CD14-positive monocyte (primary cell): Measurements from ENCODE around the gene CACNA1D. TPM values are rescaled to one million over a fixed set of nuclear protein-coding genes. Genes with fewer than 3 reads are reported as not detected.

Experiments
- DNase-seq, 3 donors: peaks; one replicate each; pipeline ENCODE4 v3.0.0-alpha.2; 2011 to 2022
- H2AFZ ChIP-seq: 2 replicates; pipeline ENCODE4 v1.6.0; 2012; ENCODE audit warnings: mild to moderate bottlenecking, low read depth, low read length, inconsistent platforms; ENCODE audit not compliant: insufficient read depth, poor library complexity, severe bottlenecking
- H3K27ac ChIP-seq, 2 donors: 1 replicate in 1 of 2; 2 replicates in 1 of 2; pipeline ENCODE4 v1.5.1; 2012 to 2013; ENCODE audit warnings: low read length in 2 of 2, control low read depth in 1 of 2, inconsistent platforms in 1 of 2, low read depth in 1 of 2, mild to moderate bottlenecking in 1 of 2
- H3K27me3 ChIP-seq, 2 donors: one replicate each; pipeline versions ENCODE4 v1.6.0 to v1.6.1; 2011 to 2013; ENCODE audit warnings: low read length in 2 of 2; ENCODE audit not compliant: control insufficient read depth in 2 of 2, insufficient read depth in 2 of 2
- H3K36me3 ChIP-seq, 2 donors: replicated peaks in 1 of 2; 1 replicate in 1 of 2; 2 replicates in 1 of 2; pipeline versions ENCODE4 v1.5.1 to v1.6.1; 2012 to 2013; ENCODE audit warnings: low read length in 2 of 2, control low read depth in 1 of 2, inconsistent platforms in 1 of 2, mild to moderate bottlenecking in 1 of 2; ENCODE audit not compliant: insufficient read depth in 2 of 2, control insufficient read depth in 1 of 2
- H3K4me1 ChIP-seq, 2 donors: 1 replicate in 1 of 2; 2 replicates in 1 of 2; pipeline versions ENCODE4 v1.5.1 to v1.6.1; 2012 to 2013; ENCODE audit warnings: low read length in 2 of 2, control low read depth in 1 of 2, inconsistent platforms in 1 of 2, mild to moderate bottlenecking in 1 of 2, moderate library complexity in 1 of 2; ENCODE audit not compliant: insufficient read depth in 2 of 2, control insufficient read depth in 1 of 2
- H3K4me2 ChIP-seq: replicated peaks from 2 replicates; pipeline ENCODE3; 2012; ENCODE audit warnings: low read length, moderate library complexity, mild to moderate bottlenecking; ENCODE audit not compliant: poor library complexity, severe bottlenecking; ENCODE audit errors: extremely low read depth
- H3K4me3 ChIP-seq, 3 experiments: fragments of 200-600 bp in 1 of 3; sonication (generic) in 1 of 3; replicated peaks in 1 of 3; 1 replicate in 2 of 3; 2 replicates in 1 of 3; pipeline ENCODE4 v1.5.1; 2011 to 2013; ENCODE audit warnings: low read length in 3 of 3, mild to moderate bottlenecking in 3 of 3, control low read depth in 2 of 3, low read depth in 2 of 3, inconsistent platforms in 1 of 3, moderate library complexity in 1 of 3
- H3K79me2 ChIP-seq: 2 replicates; pipeline ENCODE4 v1.6.0; 2012; ENCODE audit warnings: mild to moderate bottlenecking, control low read depth, inconsistent platforms, low read length, moderate library complexity; ENCODE audit not compliant: insufficient read depth
- H3K9ac ChIP-seq: 2 replicates; pipeline ENCODE4 v1.6.0; 2017; ENCODE audit warnings: low read length, mild to moderate bottlenecking; ENCODE audit not compliant: insufficient read depth, poor library complexity, severe bottlenecking
- H3K9me3 ChIP-seq, 2 donors: replicated peaks in 1 of 2; 1 replicate in 1 of 2; 2 replicates in 1 of 2; pipeline versions ENCODE4 v1.5.1 to v1.6.1; 2012 to 2013; ENCODE audit warnings: low read length in 2 of 2, control low read depth in 1 of 2; ENCODE audit not compliant: control insufficient read depth in 1 of 2, insufficient read depth in 1 of 2
- H4K20me1 ChIP-seq: 2 replicates; pipeline ENCODE4 v1.6.0; 2012; ENCODE audit warnings: mild to moderate bottlenecking, low read length, control low read depth, moderate library complexity; ENCODE audit not compliant: insufficient read depth
- H3K27ac Mint-ChIP-seq, 7 donors: one replicate each; pipeline ENCODE4 v1.8.0; 2020; ENCODE audit warnings: mild to moderate bottlenecking in 7 of 7, mixed read lengths in 7 of 7, moderate library complexity in 6 of 7, inconsistent platforms in 2 of 7
- H3K27me3 Mint-ChIP-seq, 3 donors: one replicate each; pipeline ENCODE4 v1.8.0; 2021 to 2022; ENCODE audit warnings: low read depth in 3 of 3, mild to moderate bottlenecking in 3 of 3, mixed read lengths in 3 of 3, moderate library complexity in 3 of 3, inconsistent platforms in 1 of 3
- H3K36me3 Mint-ChIP-seq, 2 donors: one replicate each; pipeline ENCODE4 v1.8.0; 2020; ENCODE audit warnings: mixed read lengths in 2 of 2, inconsistent platforms in 1 of 2, mild to moderate bottlenecking in 1 of 2
- H3K4me1 Mint-ChIP-seq: one replicate; pipeline ENCODE4 v1.8.0; 2020; ENCODE audit warnings: mild to moderate bottlenecking, mixed read lengths
- H3K4me3 Mint-ChIP-seq, 2 donors: one replicate each; pipeline ENCODE4 v1.8.0; 2020; ENCODE audit warnings: mild to moderate bottlenecking in 2 of 2, mixed read lengths in 2 of 2, moderate library complexity in 1 of 2
- H3K9me3 Mint-ChIP-seq, 7 donors: one replicate each; pipeline ENCODE4 v1.8.0; 2020 to 2022; ENCODE audit warnings: mixed read lengths in 7 of 7, mild to moderate bottlenecking in 6 of 7, moderate library complexity in 6 of 7, inconsistent platforms in 2 of 7
- WGBS: methylation state at CpG from one replicate; pipeline ENCODE4 v1.1.5; 2013; ENCODE audit warnings: missing lambda C conversion rate; ENCODE audit not compliant: insufficient coverage; 5-methylcytosine and 5-hydroxymethylcytosine counted together
- intact Hi-C, 2 donors: fragments of 100-400 bp; cut with micrococcal nuclease; formaldehyde crosslinking; loops; one replicate each; pipeline versions ENCODE4 v1.15.0 to v1.15.1; 2023
- polyA plus RNA-seq, 3 donors: library from polyadenylated mRNA; depleted of rRNA in 1 of 3; unstranded in 2 of 3; stranded (reverse) in 1 of 3; fragments of 300-500 nt in 2 of 3; fragments of >200 nt in 1 of 3; fragmentation: Illumina TruSeq in 2 of 3; gene quantifications; 1 replicate in 2 of 3; 2 replicates in 1 of 3; pipeline ENCODE4 v1.2.3, GENCODE V29; 2012 to 2021
- TF ChIP-seq, protein P1 (sequence below): fragments of 200-600 bp; IDR thresholded peaks from one replicate; pipeline ENCODE4 v1.8.0; 2022; ENCODE audit warnings: antibody characterized with exemption, mild to moderate bottlenecking

CACNA1D gene
- polyA plus RNA-seq, 3 donors = 0.29 to 1.2 (median 0.98) TPM

DNA sequence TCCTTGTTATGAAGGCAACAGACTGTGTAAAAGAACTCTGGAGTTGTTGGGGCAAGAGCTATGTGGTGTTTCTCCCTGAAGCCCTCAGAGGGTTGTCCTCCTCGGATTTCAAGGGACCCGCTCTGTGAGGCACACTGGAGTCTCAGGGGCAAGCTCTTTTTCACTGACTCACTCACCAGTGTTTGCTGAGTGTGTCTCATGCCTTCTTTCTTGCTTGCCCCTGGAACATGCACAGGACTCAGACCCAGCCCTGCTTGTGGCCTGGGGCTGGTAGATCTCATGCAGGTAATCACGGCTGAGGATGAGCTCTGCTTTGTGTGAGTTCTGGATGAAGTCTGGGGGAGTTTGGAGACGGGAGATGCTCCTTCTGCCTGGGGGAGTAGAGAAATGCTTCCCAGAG lies 93.7 kb downstream of the CACNA1D start:
- no peak overlapping the region for H3K4me3 Mint-ChIP-seq
- Histone ChIP-seq H4K20me1 (no peaks in the 10 kb centered on the region), H3K79me2 (no peaks in the 10 kb centered on the region), H3K27ac (no peak overlapping the region), H3K36me3 (no peaks in the 10 kb centered on the region), H3K9me3 (no peaks in the 10 kb centered on the region), H3K4me2 (no peak overlapping the region), H3K27me3 (no peaks in the 10 kb centered on the region), H3K4me3 (no peak overlapping the region), H2AFZ (no peak overlapping the region), H3K9ac (no peak overlapping the region), H3K4me1 (no peaks in the 10 kb centered on the region)
- no peaks in the 10 kb centered on the region for H3K36me3 Mint-ChIP-seq
- H3K4me1 Mint-ChIP-seq = no peaks in the 10 kb centered on the region
- no peak for DNase-seq
- H3K9me3 Mint-ChIP-seq = peaks cover 0 to 3% (median 0%) of the 10 kb centered on the region in 7 donors
- H3K27ac Mint-ChIP-seq = no peak overlapping the region
- intact Hi-C loops = no loop called here
- peaks cover 3 to 7% (median 4%) of the 10 kb centered on the region in 3 donors for H3K27me3 Mint-ChIP-seq
- WGBS = 100% methylated on average over 3 of the region's 4 CpGs
- TF ChIP-seq, protein P1, sequence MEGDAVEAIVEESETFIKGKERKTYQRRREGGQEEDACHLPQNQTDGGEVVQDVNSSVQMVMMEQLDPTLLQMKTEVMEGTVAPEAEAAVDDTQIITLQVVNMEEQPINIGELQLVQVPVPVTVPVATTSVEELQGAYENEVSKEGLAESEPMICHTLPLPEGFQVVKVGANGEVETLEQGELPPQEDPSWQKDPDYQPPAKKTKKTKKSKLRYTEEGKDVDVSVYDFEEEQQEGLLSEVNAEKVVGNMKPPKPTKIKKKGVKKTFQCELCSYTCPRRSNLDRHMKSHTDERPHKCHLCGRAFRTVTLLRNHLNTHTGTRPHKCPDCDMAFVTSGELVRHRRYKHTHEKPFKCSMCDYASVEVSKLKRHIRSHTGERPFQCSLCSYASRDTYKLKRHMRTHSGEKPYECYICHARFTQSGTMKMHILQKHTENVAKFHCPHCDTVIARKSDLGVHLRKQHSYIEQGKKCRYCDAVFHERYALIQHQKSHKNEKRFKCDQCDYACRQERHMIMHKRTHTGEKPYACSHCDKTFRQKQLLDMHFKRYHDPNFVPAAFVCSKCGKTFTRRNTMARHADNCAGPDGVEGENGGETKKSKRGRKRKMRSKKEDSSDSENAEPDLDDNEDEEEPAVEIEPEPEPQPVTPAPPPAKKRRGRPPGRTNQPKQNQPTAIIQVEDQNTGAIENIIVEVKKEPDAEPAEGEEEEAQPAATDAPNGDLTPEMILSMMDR = no peak

DNA sequence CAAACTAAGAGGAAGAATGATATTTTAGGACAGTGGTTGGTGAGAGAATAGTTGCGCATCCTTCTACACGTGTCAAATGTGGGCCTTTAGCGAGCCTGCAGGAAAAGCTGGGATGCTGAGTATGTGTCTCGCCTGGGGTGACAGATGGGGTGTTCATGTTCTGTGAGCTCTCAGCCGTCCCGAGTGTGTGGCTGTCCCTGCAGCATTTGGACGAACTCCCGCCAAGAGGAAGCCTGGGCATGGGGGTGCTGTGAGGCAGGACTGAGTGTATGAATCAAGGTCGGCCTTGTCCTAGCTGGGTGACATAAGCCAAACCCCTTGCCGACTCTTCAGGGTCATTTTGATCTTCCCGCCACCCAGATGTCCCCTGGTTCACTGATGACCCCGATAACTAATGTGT lies 94.8 kb downstream of the CACNA1D start:
- no peak overlapping the region for H3K4me3 ChIP-seq
- no peak for DNase-seq
- Mint-ChIP-seq H3K4me1 (no peaks in the 10 kb centered on the region), H3K4me3 (no peak overlapping the region), H3K9me3 (peaks cover 0 to 3% (median 0%) of the 10 kb centered on the region in 7 donors), H3K27ac (peak overlapping the region in 2 of 7 donors; percentile 4 to 68), H3K36me3 (no peaks in the 10 kb centered on the region), H3K27me3 (peaks cover 1 to 7% (median 4%) of the 10 kb centered on the region in 3 donors)
- no peak overlapping the region for H3K27ac ChIP-seq
- H3K36me3 ChIP-seq = no peaks in the 10 kb centered on the region
- intact Hi-C loops = no loop called here
- no peaks in the 10 kb centered on the region for H4K20me1 ChIP-seq
- 95% methylated on average over 11 of the region's 12 CpGs for WGBS
- H3K9me3 ChIP-seq = no peaks in the 10 kb centered on the region
- no peak overlapping the region for H3K4me2 ChIP-seq
- no peaks in the 10 kb centered on the region for H3K4me1 ChIP-seq
- H3K79me2 ChIP-seq = no peaks in the 10 kb centered on the region
- no peaks in the 10 kb centered on the region for H3K27me3 ChIP-seq
- no peak overlapping the region for H2AFZ ChIP-seq
- TF ChIP-seq, protein P1 = no peak
- no peak overlapping the region for H3K9ac ChIP-seq
